NCI-H2196 (cell line): ENCODE measurements around the gene CSN3.

ENCODE experiments used
- DNase-seq: peaks from one replicate; lab custom pipeline; 2025; ENCODE audit not compliant: unreplicated experiment; lab: John Stamatoyannopoulos, UW

Gene CSN3

DNA sequence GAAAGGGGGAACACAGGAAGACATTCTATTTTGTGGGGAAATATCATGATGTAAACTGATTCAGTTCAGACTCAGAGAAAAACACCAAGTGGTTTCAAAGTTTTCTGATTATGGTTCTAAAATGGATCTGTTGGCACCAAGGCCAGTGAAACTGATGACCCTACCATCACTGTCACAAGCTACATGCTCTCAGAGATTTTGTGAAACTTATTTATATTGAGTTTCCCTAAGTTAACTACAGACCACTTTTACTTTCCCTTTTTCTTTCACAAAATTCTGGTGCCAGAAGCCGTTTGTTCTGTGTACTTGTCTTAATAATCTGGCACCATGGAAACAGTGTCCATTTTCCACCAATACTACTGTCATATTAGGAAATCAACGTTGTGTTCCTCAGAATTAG is 48.9 kb downstream of the CSN3 start:
- no peak for DNase-seq

DNA sequence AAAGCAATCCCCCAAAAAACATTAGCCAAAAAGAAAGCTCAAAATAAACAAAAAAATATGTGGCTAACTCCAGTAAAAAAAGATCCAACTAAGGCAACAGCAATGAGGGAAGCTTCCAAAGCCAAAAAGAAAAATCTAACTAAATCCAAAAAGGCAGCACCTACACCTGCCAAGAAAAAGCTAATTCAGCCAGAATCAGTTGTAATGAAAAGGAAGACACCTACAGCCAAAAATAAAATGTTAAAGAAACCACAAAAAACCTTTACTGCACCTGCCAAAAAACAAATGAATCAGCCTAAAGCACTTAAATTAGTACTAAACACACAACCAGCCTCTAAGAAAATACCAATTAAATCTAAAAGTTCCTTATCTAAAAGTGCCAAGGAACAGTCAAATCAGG is 55.2 kb downstream of the CSN3 start:
- no peak for DNase-seq

DNA sequence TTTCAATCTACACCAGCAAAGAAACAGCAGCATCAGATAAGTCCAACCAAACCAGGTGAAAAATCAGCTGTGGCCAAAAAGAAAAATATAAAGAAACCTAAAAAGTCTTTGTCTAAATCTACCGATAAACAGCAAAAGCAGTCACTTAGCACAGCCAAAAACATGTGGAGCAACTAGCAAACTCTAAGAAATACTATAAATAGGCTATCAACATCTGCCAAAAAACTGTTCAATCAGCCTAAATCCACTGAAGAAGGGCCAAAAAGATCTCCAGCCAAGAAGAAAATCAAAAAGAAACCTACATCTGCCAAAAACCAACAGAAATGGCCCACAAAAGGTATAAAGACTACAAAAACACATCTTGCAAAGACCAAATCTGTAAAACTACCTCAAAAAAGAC is 55.7 kb downstream of the CSN3 start:
- no peak for DNase-seq

DNA sequence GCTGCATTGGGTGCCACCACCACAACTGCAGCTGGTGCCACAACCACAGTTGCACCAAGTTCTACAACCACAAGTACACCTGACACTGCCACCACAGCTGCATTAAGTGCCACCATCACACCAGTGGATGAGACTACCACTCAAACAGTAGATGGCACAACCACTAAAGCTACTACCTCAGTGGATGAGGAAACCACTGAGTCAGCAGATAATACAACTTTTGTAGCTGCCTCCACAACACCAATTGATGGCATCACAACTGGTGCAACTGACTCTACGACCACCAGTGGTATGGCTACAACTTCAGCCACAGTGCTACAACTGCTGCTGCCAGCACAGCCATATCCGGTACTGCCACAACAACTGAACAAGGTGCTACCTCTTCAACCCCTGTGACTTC is 57.2 kb downstream of the CSN3 start:
- DNase-seq, result no peak

DNA sequence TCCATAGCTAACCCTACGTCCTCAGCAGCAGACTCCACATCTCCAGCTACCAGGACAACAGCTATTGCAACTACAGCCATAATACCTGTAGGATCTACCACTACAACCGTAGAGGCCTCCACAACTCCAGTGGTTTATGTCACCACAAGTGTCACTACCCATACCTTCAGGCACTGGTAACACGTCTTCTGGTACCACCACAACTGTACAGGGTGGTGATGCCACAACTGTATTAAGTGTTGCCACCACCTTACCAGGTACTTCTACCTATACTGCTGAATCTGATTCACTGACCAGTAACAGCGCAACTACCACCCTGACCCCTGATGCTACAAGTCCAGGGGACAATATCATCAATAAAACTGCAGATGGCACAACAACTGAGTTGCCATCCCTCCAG is 57.8 kb downstream of the CSN3 start:
- no peak for DNase-seq
